ENCODE data around the gene TRIM38. TPM values are rescaled to one million over a fixed set of nuclear protein-coding genes. Genes with fewer than 3 reads are reported as not detected.

TRIM38 gene
- total and polyA plus RNA-seq, 2 of the 13 experiments (the other 11 are each of a cell fraction or from before 2014, with no cell fraction given) = 2.5 to 3.1 TPM

- no peak for TF ChIP-seq NFAT5 (CRISPR knock-in tag; IDR thresholded peaks at IDR 0.05)
- no peak for TF ChIP-seq ZNF484 (CRISPR knock-in tag; IDR thresholded peaks at IDR 0.05; ENCODE audit: borderline replicate concordance, low read depth)
- no peak for TF ChIP-seq ZNF569 (CRISPR knock-in tag; IDR thresholded peaks at IDR 0.05; ENCODE audit: borderline replicate concordance)
- TF ChIP-seq ZNF616 (CRISPR knock-in tag; IDR thresholded peaks at IDR 0.05; ENCODE audit: low read depth) = no peak
- TF ChIP-seq ZNF343 (CRISPR knock-in tag; IDR thresholded peaks at IDR 0.05) = no peak
- TF ChIP-seq GATAD2A (CRISPR knock-in tag; IDR thresholded peaks at IDR 0.05) = peak; percentile 82
- TF ChIP-seq ZMYM3 (CRISPR knock-in tag; IDR thresholded peaks at IDR 0.05) = peak; percentile 71; the same call in 1 of the 2 replicates
- no peak for TF ChIP-seq DNMT1 (CRISPR knock-in tag; IDR thresholded peaks at IDR 0.05)
- TF ChIP-seq ZNF253 (CRISPR knock-in tag; IDR thresholded peaks at IDR 0.05; ENCODE audit: borderline replicate concordance) = no peak
- TF ChIP-seq SNAPC2 (CRISPR knock-in tag; IDR thresholded peaks at IDR 0.05) = no peak
- TF ChIP-seq ZNF782 (CRISPR knock-in tag; IDR thresholded peaks at IDR 0.05; ENCODE audit: borderline replicate concordance) = no peak
- no peak; the same call in 1 of the 2 replicates for TF ChIP-seq ZNF225 (CRISPR knock-in tag; IDR thresholded peaks at IDR 0.05)
- no peak for TF ChIP-seq NR2F6 (IDR thresholded peaks at IDR 0.05)
- peak; percentile 13; the same call in 1 of the 2 replicates for TF ChIP-seq NR2F6 (CRISPR knock-in tag; IDR thresholded peaks at IDR 0.05)
- TF ChIP-seq ZNF326 (CRISPR knock-in tag; IDR thresholded peaks at IDR 0.05; ENCODE audit: borderline replicate concordance) = no peak
- TF ChIP-seq ZBTB7A (CRISPR knock-in tag; IDR thresholded peaks at IDR 0.05) = no peak
- TF ChIP-seq DMAP1 (CRISPR knock-in tag; IDR thresholded peaks at IDR 0.05) = no peak
- no peak for TF ChIP-seq SP140L (CRISPR knock-in tag; IDR thresholded peaks at IDR 0.05; ENCODE audit: borderline replicate concordance)
- no peak for TF ChIP-seq EED (CRISPR knock-in tag; IDR thresholded peaks at IDR 0.05)
- no peak for TF ChIP-seq KLF16 (CRISPR knock-in tag; IDR thresholded peaks at IDR 0.05)
- TF ChIP-seq ZNF841 (CRISPR knock-in tag; IDR thresholded peaks at IDR 0.05; ENCODE audit: borderline replicate concordance) = no peak
- no peak for TF ChIP-seq ZNF674 (CRISPR knock-in tag; IDR thresholded peaks at IDR 0.05; ENCODE audit: low read depth)
- no peak for TF ChIP-seq ZNF839 (CRISPR knock-in tag; IDR thresholded peaks at IDR 0.05; ENCODE audit: borderline replicate concordance)
- TF ChIP-seq PLRG1 (conservative IDR thresholded peaks at IDR 0.05) = no peak
- no peak; the same call in 1 of the 2 replicates for TF ChIP-seq E2F5 (CRISPR knock-in tag; conservative IDR thresholded peaks at IDR 0.05)
These were observed 63.6 kb downstream of the TRIM38 start (continued) for GRCh38 chr6:26025894-26026832.
